ENCODE results near the gene RIOX2.
"Not testable (repeated sequence)": the region's sequence is repeated elsewhere in the genome, so short reads cannot be mapped to it uniquely, and the experiment has no call there.

The RIOX2 gene

DNA sequence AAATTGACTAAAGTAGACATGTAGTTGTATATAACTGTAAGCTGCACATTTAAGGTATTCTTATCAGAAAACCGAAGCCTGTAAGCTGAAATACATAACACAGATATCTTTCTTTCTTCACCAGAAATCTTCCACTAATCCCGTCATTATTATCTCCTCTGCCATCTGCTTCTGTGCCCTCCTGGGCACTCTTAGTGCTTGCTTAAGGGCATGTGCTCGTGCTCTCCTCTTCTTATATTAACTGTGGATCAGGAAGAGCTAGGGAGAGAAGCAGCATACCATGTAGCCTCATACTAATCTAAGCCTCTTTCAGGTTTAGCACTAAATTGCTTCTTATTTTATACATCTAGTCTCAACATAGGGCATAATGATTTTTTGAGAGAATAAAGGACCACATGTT lies 60.8 kb downstream of the RIOX2 start:
- DNase-seq (ENCODE audit: low read depth in 2 of 2): no peak

DNA sequence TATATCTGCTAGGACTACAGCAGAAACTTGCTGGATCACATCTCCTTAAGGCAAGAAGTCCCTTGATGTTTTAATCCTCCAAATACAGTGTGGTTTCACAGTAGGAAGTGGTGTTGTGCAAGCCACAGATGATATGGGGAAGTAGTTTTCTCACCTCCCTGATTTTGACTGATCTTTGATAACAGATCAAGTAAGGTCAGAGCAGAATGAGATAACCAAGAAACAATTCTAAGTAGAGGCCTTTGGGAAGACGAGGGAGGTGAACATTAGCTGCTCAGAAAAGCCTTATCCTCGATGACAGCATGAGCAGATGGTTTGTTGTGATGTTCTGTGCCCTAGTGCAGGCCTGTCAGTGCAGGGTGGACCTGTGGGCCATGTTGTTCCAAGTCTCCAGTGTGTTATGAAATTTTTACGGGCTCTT lies 61.3 kb downstream of the RIOX2 start:
- no peak for DNase-seq (ENCODE audit: low read depth in 2 of 2)

GRCh38 chr3:97910236-97910831 lies 61.9 kb downstream of the RIOX2 start:
- not testable (repeated sequence) for DNase-seq (ENCODE audit: low read depth in 2 of 2)

GRCh38 chr3:97909830-97910229 lies 62.4 kb downstream of the RIOX2 start:
- not testable (repeated sequence) for DNase-seq (ENCODE audit: low read depth in 2 of 2)

DNA sequence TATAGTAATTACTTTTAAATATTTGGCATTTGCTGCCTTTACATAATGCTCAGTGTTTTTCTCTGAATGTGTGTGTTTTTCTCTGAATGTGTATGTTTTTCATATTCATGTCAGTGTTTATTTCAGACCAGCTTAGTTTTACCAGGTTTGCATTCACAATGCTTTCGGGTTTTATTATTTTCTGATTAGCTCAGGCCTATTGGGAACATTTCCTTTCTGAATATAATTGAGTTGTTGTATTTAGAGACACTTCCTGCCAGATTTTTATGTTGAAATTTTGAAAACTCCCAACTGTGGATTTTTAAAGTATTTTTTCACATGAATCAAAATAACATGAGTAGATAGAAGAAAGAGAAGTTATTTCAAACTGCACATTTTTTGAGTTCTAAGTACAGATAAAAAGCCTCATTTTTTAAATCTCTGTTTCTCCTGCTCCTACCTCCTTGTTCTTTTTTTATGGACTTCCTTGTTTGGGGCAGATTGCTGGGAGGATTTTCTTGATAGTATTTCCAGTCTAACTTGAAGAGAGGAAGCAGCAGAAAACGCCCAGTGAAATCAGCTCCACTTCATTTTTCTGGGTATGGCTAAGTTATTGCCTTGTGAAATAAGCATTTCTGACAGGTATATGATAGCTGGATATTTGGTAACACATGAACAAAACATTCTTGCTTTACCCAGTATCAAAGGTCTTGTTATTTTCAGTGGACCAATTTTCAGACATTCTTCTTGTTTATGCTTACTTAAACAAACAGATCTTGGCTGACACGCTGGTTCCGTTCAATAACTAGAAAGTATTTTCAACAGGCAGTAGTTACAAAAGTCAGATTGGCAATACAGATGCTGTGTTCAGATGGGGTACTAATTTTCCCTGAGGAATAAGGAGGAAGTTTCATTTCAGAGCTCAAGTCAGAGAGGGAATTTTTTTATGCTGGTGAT lies 70.7 kb downstream of the RIOX2 start:
- DNase-seq (ENCODE audit: low read depth in 2 of 2): no peak

DNA sequence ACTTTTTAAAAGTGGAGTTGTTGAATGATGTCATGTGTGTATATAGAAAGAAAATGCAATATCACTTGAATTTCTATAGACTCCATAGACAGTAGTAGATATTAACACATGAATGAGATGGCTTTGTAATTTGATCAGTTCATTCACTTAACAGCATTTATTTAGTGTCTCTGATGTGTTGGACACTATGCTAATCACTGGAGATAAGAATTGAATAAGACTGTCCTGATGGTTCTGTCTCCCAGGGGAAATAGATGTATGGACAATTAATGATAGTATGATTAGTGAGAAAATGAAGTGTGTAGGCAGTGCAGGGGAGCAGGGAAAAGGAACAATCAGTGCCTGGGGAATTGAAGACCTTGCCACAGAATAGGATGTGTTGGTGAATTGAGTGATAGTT lies 72.9 kb downstream of the RIOX2 start:
- DNase-seq (ENCODE audit: low read depth in 2 of 2): no peak

- no peak for DNase-seq (ENCODE audit: low read depth in 2 of 2)
Observed at GRCh38 chr3:97896547-97896946, 75.7 kb downstream of the RIOX2 start.

- no peak for DNase-seq (ENCODE audit: low read depth in 2 of 2)
Observed at GRCh38 chr3:97896129-97896528, 76.1 kb downstream of the RIOX2 start.

DNA sequence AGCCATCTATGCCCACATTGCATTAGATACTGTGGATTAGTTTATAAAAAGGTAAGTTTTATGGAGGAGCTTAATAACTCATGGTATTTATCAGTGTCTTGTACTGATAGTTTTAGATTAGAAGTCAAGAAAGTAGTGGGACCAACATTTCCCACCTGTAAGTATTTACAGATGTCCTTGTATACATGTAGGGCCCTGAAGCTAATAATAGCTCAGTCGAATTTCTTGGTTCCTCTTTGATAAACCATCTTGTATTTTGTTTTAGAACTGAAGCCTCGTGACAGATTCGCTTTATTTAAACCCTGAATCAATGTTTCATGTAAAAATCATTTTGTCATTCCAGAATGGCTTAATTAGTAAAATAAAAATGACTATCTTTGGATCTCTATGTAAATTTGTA lies 77.0 kb downstream of the RIOX2 start:
- no peak for DNase-seq (ENCODE audit: low read depth in 2 of 2)

DNA sequence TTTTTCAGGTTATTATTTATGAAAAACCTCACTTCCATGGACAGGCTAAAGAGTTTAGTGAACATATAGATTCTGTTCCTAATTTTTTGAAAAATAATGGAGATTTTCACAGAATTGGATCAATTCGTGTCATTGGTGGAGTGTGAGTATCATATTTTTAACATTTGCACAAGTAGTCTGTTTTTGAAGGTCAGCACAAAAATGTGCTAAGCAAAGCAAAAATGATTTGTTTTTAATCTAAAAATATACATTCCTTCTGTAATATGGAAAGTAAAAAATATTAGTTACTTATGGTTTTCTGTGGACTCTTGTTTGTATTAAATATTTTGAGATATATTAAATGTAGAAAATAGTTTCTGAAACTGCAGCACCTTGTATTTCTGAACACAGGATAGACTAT lies 79.4 kb downstream of the RIOX2 start:
- no peak for DNase-seq (ENCODE audit: low read depth in 2 of 2)

Measured in stimulated activated CD4-positive, alpha-beta T cell treated with anti-CD3 and anti-CD28 coated beads, Interleukin-1b, Interleukin-23, amount 100 ng/mL, for 4 hours (primary cell).